SU-DHL-6 (cell line): Measurements from ENCODE around the gene TENT4A.

Source experiments
- EZH2phosphoT487 ChIP-seq: fragments of 200-600 bp; sonication (generic), shearing (Covaris generic); conservative IDR thresholded peaks from 2 replicates; pipeline ENCODE4 v1.6.1; 2018; ENCODE audit warnings: mild to moderate bottlenecking, antibody characterized with exemption, low read length, moderate library complexity, mixed read lengths
- TF ChIP-seq, protein P1 (sequence below): fragments of 200-600 bp; sonication (generic); IDR thresholded peaks from one replicate; pipeline ENCODE4 v1.5.1; 2017; ENCODE audit warnings: antibody characterized with exemption, mild to moderate bottlenecking, low read length, moderate library complexity; ENCODE audit not compliant: insufficient read depth, poor library complexity, severe bottlenecking

DNA sequence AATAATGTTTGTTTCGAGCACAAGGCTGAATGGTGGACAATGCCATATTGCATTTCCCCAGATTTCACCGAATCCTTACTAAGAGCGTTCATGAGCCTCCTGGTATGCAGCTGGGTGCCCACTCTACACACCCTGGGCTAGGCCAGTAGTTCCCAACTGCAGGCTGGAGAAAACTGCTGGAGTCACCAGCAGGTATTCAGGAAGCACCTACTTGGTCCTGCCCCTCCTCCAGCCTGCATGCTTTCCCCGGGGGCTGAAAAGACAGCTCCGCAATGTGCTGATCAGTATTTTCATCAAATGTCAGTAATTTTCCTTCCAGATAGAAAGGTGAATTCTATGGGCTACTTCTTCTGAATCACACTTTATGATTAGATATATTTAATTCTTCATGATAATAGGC lies 45.6 kb upstream of the TENT4A start:
- TF ChIP-seq, protein P1, sequence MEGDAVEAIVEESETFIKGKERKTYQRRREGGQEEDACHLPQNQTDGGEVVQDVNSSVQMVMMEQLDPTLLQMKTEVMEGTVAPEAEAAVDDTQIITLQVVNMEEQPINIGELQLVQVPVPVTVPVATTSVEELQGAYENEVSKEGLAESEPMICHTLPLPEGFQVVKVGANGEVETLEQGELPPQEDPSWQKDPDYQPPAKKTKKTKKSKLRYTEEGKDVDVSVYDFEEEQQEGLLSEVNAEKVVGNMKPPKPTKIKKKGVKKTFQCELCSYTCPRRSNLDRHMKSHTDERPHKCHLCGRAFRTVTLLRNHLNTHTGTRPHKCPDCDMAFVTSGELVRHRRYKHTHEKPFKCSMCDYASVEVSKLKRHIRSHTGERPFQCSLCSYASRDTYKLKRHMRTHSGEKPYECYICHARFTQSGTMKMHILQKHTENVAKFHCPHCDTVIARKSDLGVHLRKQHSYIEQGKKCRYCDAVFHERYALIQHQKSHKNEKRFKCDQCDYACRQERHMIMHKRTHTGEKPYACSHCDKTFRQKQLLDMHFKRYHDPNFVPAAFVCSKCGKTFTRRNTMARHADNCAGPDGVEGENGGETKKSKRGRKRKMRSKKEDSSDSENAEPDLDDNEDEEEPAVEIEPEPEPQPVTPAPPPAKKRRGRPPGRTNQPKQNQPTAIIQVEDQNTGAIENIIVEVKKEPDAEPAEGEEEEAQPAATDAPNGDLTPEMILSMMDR, result no peak
- TF ChIP-seq EZH2phosphoT487, result no peak
